Measurements from ENCODE around the gene PDCD1LG2.

DNA sequence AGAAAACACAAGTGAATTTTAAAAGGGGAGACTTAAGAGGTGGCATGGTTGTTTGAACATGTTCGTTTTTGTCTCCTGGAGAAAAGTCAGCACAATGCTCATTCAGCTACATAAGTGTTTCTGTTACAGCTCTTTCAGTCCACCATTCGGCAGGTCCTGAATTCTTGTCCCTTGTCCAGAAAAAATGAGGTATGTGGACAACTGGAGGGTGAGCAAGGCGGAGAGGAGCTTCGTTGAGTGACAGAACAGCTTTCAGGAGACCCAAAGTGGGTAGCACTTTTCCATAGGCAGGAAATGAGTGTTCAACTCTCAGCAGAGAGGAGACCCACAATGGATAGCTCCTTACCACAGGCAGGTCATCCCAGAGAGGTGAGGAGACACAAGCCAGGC is 4.9 kb downstream of the PDCD1LG2 start:
- no peak for TF ChIP-seq GATA2 (IDR thresholded peaks at IDR 0.05; ENCODE audit: low read depth, low read length)
- TF ChIP-seq GATA3 (IDR thresholded peaks at IDR 0.05; ENCODE audit: low read depth, low read length) = no peak

Data from SH-SY5Y (cell line).